Nephron (organoid): Measurements from ENCODE around the gene RPL10L.

Experiments
- H3K27ac Mint-ChIP-seq, 3 experiments: 2 replicates each; pipeline ENCODE4 v1.8.0; 2020; ENCODE audit warnings: mixed read lengths in 3 of 3, mild to moderate bottlenecking in 2 of 3, moderate library complexity in 1 of 3
- H3K27me3 Mint-ChIP-seq: 2 replicates; pipeline ENCODE4 v1.8.0; 2021; ENCODE audit warnings: low read depth, mild to moderate bottlenecking, moderate library complexity, mixed read lengths
- H3K36me3 Mint-ChIP-seq: 2 replicates; pipeline ENCODE4 v1.8.0; 2020; ENCODE audit warnings: low read depth, mixed read lengths
- H3K4me1 Mint-ChIP-seq: 2 replicates; pipeline ENCODE4 v1.8.0; 2020; ENCODE audit warnings: mixed read lengths
- H3K4me3 Mint-ChIP-seq, 3 experiments: 2 replicates each; pipeline ENCODE4 v1.8.0; 2020; ENCODE audit warnings: mild to moderate bottlenecking in 3 of 3, mixed read lengths in 3 of 3, moderate library complexity in 2 of 3
- H3K9me3 Mint-ChIP-seq: 2 replicates; pipeline ENCODE4 v1.8.0; 2020; ENCODE audit warnings: mixed read lengths
- CTCF ChIP-seq, 3 experiments: fragments of 200-600 bp; sonication (generic); IDR thresholded peaks; one replicate each; pipeline ENCODE4 v1.5.0; 2021; ENCODE audit warnings: antibody characterized with exemption in 3 of 3; ENCODE audit not compliant: unreplicated experiment in 3 of 3

Gene RPL10L

GRCh38 chr14:46653031-46653755 lies 1.6 kb upstream of the RPL10L start:
- H3K36me3 Mint-ChIP-seq = no peaks in the 10 kb centered on the region
- H3K27me3 Mint-ChIP-seq = no peaks in the 10 kb centered on the region
- no peaks in the 10 kb centered on the region for H3K9me3 Mint-ChIP-seq
- H3K27ac Mint-ChIP-seq = peak overlapping the region in 2 of 3 experiments; percentile 2 to 11
- H3K4me3 Mint-ChIP-seq = no peak overlapping the region
- no peak for TF ChIP-seq CTCF (IDR thresholded peaks at IDR 0.05; ENCODE audit: unreplicated experiment in 3 of 3)
- H3K4me1 Mint-ChIP-seq = peaks cover 13% of the 10 kb centered on the region

- Mint-ChIP-seq H3K4me1 (no peaks in the 10 kb centered on the region), H3K9me3 (no peaks in the 10 kb centered on the region), H3K27ac (no peak overlapping the region), H3K36me3 (no peaks in the 10 kb centered on the region), H3K4me3 (no peak overlapping the region), H3K27me3 (no peaks in the 10 kb centered on the region)
- no peak for TF ChIP-seq CTCF (IDR thresholded peaks at IDR 0.05; ENCODE audit: unreplicated experiment in 3 of 3)
Measured at GRCh38 chr14:46646796-46647195, 4.8 kb downstream of the RPL10L start.

GRCh38 chr14:46626876-46627275 lies 24.7 kb downstream of the RPL10L start:
- no peaks in the 10 kb centered on the region for H3K9me3 Mint-ChIP-seq
- H3K4me1 Mint-ChIP-seq = no peaks in the 10 kb centered on the region
- no peak overlapping the region for H3K27ac Mint-ChIP-seq
- H3K4me3 Mint-ChIP-seq = no peak overlapping the region
- no peak for TF ChIP-seq CTCF (IDR thresholded peaks at IDR 0.05; ENCODE audit: unreplicated experiment in 3 of 3)
- no peaks in the 10 kb centered on the region for H3K27me3 Mint-ChIP-seq
- H3K36me3 Mint-ChIP-seq = no peaks in the 10 kb centered on the region
